B cell (primary cell): ENCODE measurements around the gene CMPK2. TPM values are rescaled to one million over a fixed set of nuclear protein-coding genes. Genes with fewer than 3 reads are reported as not detected.

Source experiments
- ATAC-seq: fragments of 200-7000 bp; cut with Tn5 transposase; one replicate; pipeline ENCODE4 v1.10.0; 2021; ENCODE audit warnings: low read depth, mild to moderate bottlenecking, moderate number of reproducible peaks, moderate library complexity
- CTCF ChIA-PET: fragments of 350-600 bp; sonication (Branson Sonifier 250); formaldehyde crosslinking; loops from one replicate; lab custom pipeline; 2021; ENCODE audit warnings: antibody characterized with exemption, inconsistent platforms; lab: Charles Lee
- POLR2A ChIA-PET: fragments of 350-600 bp; sonication (Branson Sonifier 250); formaldehyde crosslinking; loops from one replicate; lab custom pipeline; 2021; ENCODE audit warnings: antibody characterized with exemption; lab: Charles Lee
- DNase-seq: peaks from one replicate; pipeline ENCODE4 v3.0.0; 2013
- H2AFZ ChIP-seq: 2 replicates; pipeline ENCODE4 v1.6.1; 2012; ENCODE audit warnings: mild to moderate bottlenecking, low read depth, low read length; ENCODE audit not compliant: insufficient read depth, poor library complexity, severe bottlenecking
- H3K27ac ChIP-seq, 2 donors: 1 replicate in 1 of 2; 2 replicates in 1 of 2; pipeline ENCODE4 v1.5.1; 2012 to 2013; ENCODE audit warnings: low read length in 2 of 2, mild to moderate bottlenecking in 2 of 2, moderate library complexity in 1 of 2
- H3K27me3 ChIP-seq, 4 experiments: fragments of 200-600 bp in 1 of 4; sonication (generic) in 1 of 4; replicated peaks in 1 of 4; 1 replicate in 2 of 4; 2 replicates in 2 of 4; pipeline versions ENCODE4 v1.6.1 to v1.7.0; 2013 to 2016; ENCODE audit warnings: low read length in 3 of 4, mild to moderate bottlenecking in 2 of 4, mixed read lengths in 1 of 4, moderate library complexity in 1 of 4; ENCODE audit not compliant: insufficient read depth in 4 of 4, control insufficient read depth in 3 of 4; ENCODE audit errors: control extremely low read depth in 1 of 4
- H3K36me3 ChIP-seq, 2 experiments: replicated peaks in 1 of 2; 1 replicate in 1 of 2; 2 replicates in 1 of 2; pipeline versions ENCODE4 v1.6.1 to v1.7.1; 2013; ENCODE audit warnings: low read length in 1 of 2; ENCODE audit not compliant: insufficient read depth in 2 of 2, control insufficient read depth in 1 of 2; ENCODE audit errors: control extremely low read depth in 1 of 2, extremely low read depth in 1 of 2
- H3K4me1 ChIP-seq, 2 donors: fragments of 200-600 bp in 1 of 2; sonication (generic) in 1 of 2; 1 replicate in 1 of 2; 2 replicates in 1 of 2; pipeline versions ENCODE4 v1.5.1 to v1.6.1; 2013 to 2017; ENCODE audit warnings: low read length in 2 of 2; ENCODE audit not compliant: control insufficient read depth in 2 of 2, insufficient read depth in 2 of 2
- H3K4me2 ChIP-seq: replicated peaks from 2 replicates; pipeline ENCODE3; 2012; ENCODE audit warnings: mild to moderate bottlenecking, low read depth, low read length; ENCODE audit not compliant: poor library complexity, severe bottlenecking
- H3K4me3 ChIP-seq, 5 experiments: fragments of 200-600 bp in 1 of 5; sonication (generic) in 1 of 5; 1 replicate in 3 of 5; 2 replicates in 2 of 5; pipeline versions ENCODE4 v1.5.1 to v1.7.0; 2011 to 2016; ENCODE audit warnings: low read length in 4 of 5, mild to moderate bottlenecking in 4 of 5, low read depth in 2 of 5, control low read depth in 1 of 5, moderate library complexity in 1 of 5; ENCODE audit not compliant: insufficient read depth in 1 of 5; ENCODE audit errors: control extremely low read depth in 1 of 5, extremely low read depth in 1 of 5
- H3K79me2 ChIP-seq: fragments of 200-600 bp; sonication (generic); one replicate; pipeline ENCODE4 v1.6.0; 2016; ENCODE audit warnings: low read length; ENCODE audit not compliant: control insufficient read depth, insufficient read depth
- H3K9ac ChIP-seq: fragments of 200-600 bp; sonication (generic); 2 replicates; pipeline ENCODE4 v1.6.1; 2017; ENCODE audit warnings: mild to moderate bottlenecking, low read length, moderate library complexity
- H3K9me3 ChIP-seq, 3 donors: one replicate each; pipeline versions ENCODE4 v1.6.1 to v1.7.1; 2013; ENCODE audit warnings: low read length in 2 of 3; ENCODE audit not compliant: control insufficient read depth in 2 of 3, insufficient read depth in 1 of 3; ENCODE audit errors: control extremely low read depth in 1 of 3
- H4K20me1 ChIP-seq: 2 replicates; pipeline ENCODE4 v1.6.0; 2012; ENCODE audit warnings: mild to moderate bottlenecking, low read length; ENCODE audit not compliant: insufficient read depth, control insufficient read depth, poor library complexity, severe bottlenecking
- H3K27ac Mint-ChIP-seq: one replicate; pipeline ENCODE4 v1.8.0; 2021; ENCODE audit warnings: mixed read lengths
- H3K27me3 Mint-ChIP-seq: one replicate; pipeline ENCODE4 v1.8.0; 2021; ENCODE audit warnings: mixed read lengths
- H3K4me1 Mint-ChIP-seq: one replicate; pipeline ENCODE4 v1.8.0; 2021; ENCODE audit warnings: mixed read lengths
- H3K4me3 Mint-ChIP-seq: one replicate; pipeline ENCODE4 v1.8.0; 2021; ENCODE audit warnings: mixed read lengths
- H3K9me3 Mint-ChIP-seq: one replicate; pipeline ENCODE4 v1.8.0; 2022; ENCODE audit warnings: mixed read lengths; ENCODE audit not compliant: insufficient read depth
- CTCF ChIP-seq: fragments of 200-600 bp; IDR thresholded peaks from one replicate; pipeline ENCODE4 v1.8.0; 2022; ENCODE audit warnings: antibody characterized with exemption, mild to moderate bottlenecking
- EZH2 ChIP-seq: IDR thresholded peaks from 2 replicates; pipeline ENCODE4 v1.6.1; 2012; ENCODE audit warnings: borderline replicate concordance, low read depth, mild to moderate bottlenecking, moderate library complexity, low read length; ENCODE audit not compliant: insufficient read depth, poor library complexity, severe bottlenecking
- WGBS: methylation state at CpG from one replicate; pipeline ENCODE4 v1.1.5; 2013; ENCODE audit warnings: missing lambda C conversion rate; ENCODE audit not compliant: insufficient coverage; 5-methylcytosine and 5-hydroxymethylcytosine counted together
- intact Hi-C: fragments of 100-400 bp; cut with micrococcal nuclease; formaldehyde crosslinking; loops from one replicate; pipeline ENCODE4 v1.10.0; 2022
- polyA plus RNA-seq: library from polyadenylated mRNA; depleted of rRNA; stranded (reverse); fragments of >200 nt; gene quantifications from 2 replicates; pipeline ENCODE4 v1.2.3, GENCODE V29; 2012
- total RNA-seq, 2 donors: library from RNA; stranded (reverse); fragments of 120-200 nt in 1 of 2; gene quantifications; 1 replicate in 1 of 2; 2 replicates in 1 of 2; pipeline versions ENCODE4 v1.2.3 to v1.2.4, GENCODE V29; 2013 to 2022

CMPK2 gene
- total and polyA plus RNA-seq, 2 donors (not counting 1 experiment from before 2014, with no cell fraction given), result 1.2 to 2.9 TPM

- intact Hi-C loops, result no loop called here
- CTCF ChIA-PET, result interaction anchor here (0.8 to 1.2 kb wide), 2 partner anchors 39 to 71 kb away, joined by 3 read pairs; partner anchors contain the start of gene CMPK2
- TF ChIP-seq CTCF, result peak; percentile 45
- no peak for TF ChIP-seq EZH2
- Histone ChIP-seq H3K4me3 (no peak overlapping the region), H2AFZ (no peak overlapping the region), H3K9me3 (peaks cover 0 to 8% (median 0%) of the 10 kb centered on the region in 3 donors), H3K4me2 (no peak overlapping the region), H3K9ac (no peak overlapping the region), H3K79me2 (no peaks in the 10 kb centered on the region), H3K4me1 (no peaks in the 10 kb centered on the region), H3K36me3 (no peaks in the 10 kb centered on the region), H3K27me3 (no peaks in the 10 kb centered on the region), H4K20me1 (no peaks in the 10 kb centered on the region), H3K27ac (no peak overlapping the region)
- H3K4me3 Mint-ChIP-seq, result no peak overlapping the region
- DNase-seq (peak; percentile 34), ATAC-seq (peak; percentile 58)
- 53% methylated on average over 3 of the region's 4 CpGs for WGBS
- POLR2A ChIA-PET, result no interaction called here
- no peak overlapping the region for H3K27ac Mint-ChIP-seq
- peaks cover 3% of the 10 kb centered on the region for H3K4me1 Mint-ChIP-seq
- H3K27me3 Mint-ChIP-seq, result no peaks in the 10 kb centered on the region
- peaks cover 7% of the 10 kb centered on the region for H3K9me3 Mint-ChIP-seq
Observed at GRCh38 chr2:6826081-6826913, 39.4 kb downstream of the CMPK2 start.

- Histone ChIP-seq H3K9me3 (no peaks in the 10 kb centered on the region), H3K4me1 (no peaks in the 10 kb centered on the region), H3K36me3 (no peaks in the 10 kb centered on the region), H3K4me3 (no peak overlapping the region), H3K27ac (no peak overlapping the region), H3K9ac (no peak overlapping the region), H3K4me2 (no peak overlapping the region), H3K79me2 (no peaks in the 10 kb centered on the region), H4K20me1 (no peaks in the 10 kb centered on the region), H2AFZ (no peak overlapping the region), H3K27me3 (peaks cover 0 to 2% (median 0%) of the 10 kb centered on the region in 4 experiments)
- TF ChIP-seq EZH2 (no peak), CTCF (no peak)
- WGBS, result no CpG with 5 or more reads among the region's 3 CpGs
- ChIA-PET POLR2A (no interaction called here), CTCF (interaction anchor here (1.2 kb wide), 1 partner anchor 41 kb away, joined by 3 read pairs; the partner anchor contains the start of gene CMPK2)
- DNase-seq (no peak), ATAC-seq (no peak)
- peaks cover 7% of the 10 kb centered on the region for H3K4me1 Mint-ChIP-seq
- peaks cover 11% of the 10 kb centered on the region for H3K27me3 Mint-ChIP-seq
- intact Hi-C loops, result no loop called here
- H3K4me3 Mint-ChIP-seq, result no peak overlapping the region
- no peaks in the 10 kb centered on the region for H3K9me3 Mint-ChIP-seq
- H3K27ac Mint-ChIP-seq, result no peak overlapping the region
Observed at GRCh38 chr2:6824962-6825361, 40.7 kb downstream of the CMPK2 start.
